ENCODE data around the gene NOS2. TPM values are rescaled to one million over a fixed set of nuclear protein-coding genes. Genes with fewer than 3 reads are reported as not detected.
"Not testable (repeated sequence)": the region's sequence is repeated elsewhere in the genome, so short reads cannot be mapped to it uniquely, and the experiment has no call there.

NOS2 gene
- total and polyA plus RNA-seq, 2 donors (not counting 1 experiment from before 2014, with no cell fraction given), result under 0.01 TPM; not detected in 1

GRCh38 chr17:27748360-27748825 lies 51.9 kb downstream of the NOS2 start:
- H2AFZ ChIP-seq (ENCODE audit: low read length), result no peak overlapping the region
- no peak for DNase-seq (ENCODE audit: low read depth in 2 of 2)
- no peak overlapping the region for H3K4me2 ChIP-seq (ENCODE audit: extremely low read depth, insufficient read depth, low read length)
- TF ChIP-seq CTCF (conservative IDR thresholded peaks at IDR 0.05 in 1 of 2, IDR thresholded peaks at IDR 0.05 in 1 of 2; ENCODE audit: low read depth in 1 of 2, low read length in 2 of 2) (no peak), EZH2 (IDR thresholded peaks at IDR 0.05; ENCODE audit: low read length, missing control alignments) (no peak)
- no peak overlapping the region for H3K27ac ChIP-seq (ENCODE audit: insufficient read depth, low read length)
- no peaks in the 10 kb centered on the region for H3K36me3 ChIP-seq (ENCODE audit: control insufficient read depth, insufficient read depth, low read length)
- no peak overlapping the region for H3K4me3 ChIP-seq (replicated peaks in 1 of 4; ENCODE audit: control extremely low read depth in 1 of 4, insufficient read depth in 1 of 4, low read depth in 3 of 4, low read length in 4 of 4)
- H4K20me1 ChIP-seq (ENCODE audit: control insufficient read depth, extremely low read depth, insufficient read depth, low read length), result no peaks in the 10 kb centered on the region
- no peaks in the 10 kb centered on the region for H3K79me2 ChIP-seq (ENCODE audit: control insufficient read depth, insufficient read depth, low read length)
- H3K4me1 ChIP-seq (ENCODE audit: control insufficient read depth, extremely low read depth, insufficient read depth, low read length), result no peaks in the 10 kb centered on the region
- H3K9ac ChIP-seq (ENCODE audit: insufficient read depth, low read length), result no peak overlapping the region
- no peaks in the 10 kb centered on the region for H3K9me3 ChIP-seq (ENCODE audit: control insufficient read depth, insufficient read depth, low read depth, low read length)
- H3K27me3 ChIP-seq (ENCODE audit: control insufficient read depth, insufficient read depth, low read length), result no peaks in the 10 kb centered on the region

DNA sequence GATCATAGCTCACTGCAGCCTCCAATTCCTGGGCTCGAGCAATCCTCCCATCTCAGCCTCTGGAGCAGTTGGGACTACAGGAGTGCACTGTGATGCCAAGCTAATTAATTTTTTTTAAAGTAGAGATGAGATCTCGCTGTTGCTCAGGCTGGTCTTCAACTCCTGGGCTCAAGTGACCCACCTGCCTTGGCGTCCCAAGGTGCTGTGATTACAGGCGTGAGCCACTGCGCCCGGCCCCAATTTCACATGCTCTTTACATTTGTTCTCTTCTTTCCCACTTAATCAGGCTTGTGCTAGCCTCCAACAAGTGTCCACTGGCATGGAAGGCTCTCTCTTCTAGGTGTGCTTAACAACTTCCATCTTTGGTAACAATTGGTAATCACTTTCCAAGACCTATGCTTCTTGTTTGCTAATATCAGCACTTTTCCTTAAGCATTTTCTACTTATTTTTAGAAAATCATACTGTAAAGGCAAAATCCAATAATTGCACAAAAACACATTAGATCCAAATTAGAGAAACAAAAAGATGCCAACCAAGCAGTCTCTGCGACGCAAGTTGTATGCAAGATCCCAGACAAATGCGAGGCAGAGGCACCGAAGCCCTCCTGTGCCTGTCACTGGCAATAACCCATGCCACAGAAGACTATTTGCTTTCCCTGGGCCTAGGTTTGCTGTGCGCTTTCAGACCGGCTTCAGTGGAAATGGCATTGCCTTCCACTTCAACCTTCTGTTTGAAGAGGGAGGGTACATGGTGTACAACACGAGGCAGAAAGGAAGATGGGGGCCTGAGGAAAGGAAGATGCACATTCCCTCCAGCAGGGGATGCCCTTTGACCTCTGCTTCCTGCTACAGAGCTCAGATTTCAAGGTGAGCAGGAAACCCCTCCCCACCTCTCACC lies 52.6 kb downstream of the NOS2 start:
- Histone ChIP-seq H3K9ac (ENCODE audit: insufficient read depth, low read length) (no peak overlapping the region), H3K4me3 (replicated peaks in 1 of 4; ENCODE audit: control extremely low read depth in 1 of 4, insufficient read depth in 1 of 4, low read depth in 3 of 4, low read length in 4 of 4) (no peak overlapping the region), H3K4me1 (ENCODE audit: control insufficient read depth, extremely low read depth, insufficient read depth, low read length) (no peaks in the 10 kb centered on the region), H4K20me1 (ENCODE audit: control insufficient read depth, extremely low read depth, insufficient read depth, low read length) (no peaks in the 10 kb centered on the region), H3K27ac (ENCODE audit: insufficient read depth, low read length) (no peak overlapping the region), H3K79me2 (ENCODE audit: control insufficient read depth, insufficient read depth, low read length) (no peaks in the 10 kb centered on the region), H3K4me2 (ENCODE audit: extremely low read depth, insufficient read depth, low read length) (no peak overlapping the region), H3K36me3 (ENCODE audit: control insufficient read depth, insufficient read depth, low read length) (no peaks in the 10 kb centered on the region), H3K9me3 (ENCODE audit: control insufficient read depth, insufficient read depth, low read depth, low read length) (no peaks in the 10 kb centered on the region), H2AFZ (ENCODE audit: low read length) (no peak overlapping the region), H3K27me3 (ENCODE audit: control insufficient read depth, insufficient read depth, low read length) (no peaks in the 10 kb centered on the region)
- DNase-seq (ENCODE audit: low read depth in 2 of 2), result no peak
- TF ChIP-seq EZH2 (IDR thresholded peaks at IDR 0.05; ENCODE audit: low read length, missing control alignments), result no peak
- peak; percentile 20 to 39 for TF ChIP-seq CTCF (conservative IDR thresholded peaks at IDR 0.05 in 1 of 2, IDR thresholded peaks at IDR 0.05 in 1 of 2; ENCODE audit: low read depth in 1 of 2, low read length in 2 of 2)

- no peaks in the 10 kb centered on the region for H3K9me3 ChIP-seq (ENCODE audit: control insufficient read depth, insufficient read depth, low read depth, low read length)
- H2AFZ ChIP-seq (ENCODE audit: low read length), result no peak overlapping the region
- H4K20me1 ChIP-seq (ENCODE audit: control insufficient read depth, extremely low read depth, insufficient read depth, low read length), result no peaks in the 10 kb centered on the region
- H3K4me2 ChIP-seq (ENCODE audit: extremely low read depth, insufficient read depth, low read length), result no peak overlapping the region
- H3K27me3 ChIP-seq (ENCODE audit: control insufficient read depth, insufficient read depth, low read length), result no peaks in the 10 kb centered on the region
- H3K79me2 ChIP-seq (ENCODE audit: control insufficient read depth, insufficient read depth, low read length), result no peaks in the 10 kb centered on the region
- no peak overlapping the region for H3K4me3 ChIP-seq (replicated peaks in 1 of 4; ENCODE audit: control extremely low read depth in 1 of 4, insufficient read depth in 1 of 4, low read depth in 3 of 4, low read length in 4 of 4)
- H3K27ac ChIP-seq (ENCODE audit: insufficient read depth, low read length), result no peak overlapping the region
- H3K9ac ChIP-seq (ENCODE audit: insufficient read depth, low read length), result no peak overlapping the region
- DNase-seq (ENCODE audit: low read depth in 2 of 2), result no peak
- no peaks in the 10 kb centered on the region for H3K36me3 ChIP-seq (ENCODE audit: control insufficient read depth, insufficient read depth, low read length)
- TF ChIP-seq CTCF (conservative IDR thresholded peaks at IDR 0.05 in 1 of 2, IDR thresholded peaks at IDR 0.05 in 1 of 2; ENCODE audit: low read depth in 1 of 2, low read length in 2 of 2) (no peak), EZH2 (IDR thresholded peaks at IDR 0.05; ENCODE audit: low read length, missing control alignments) (no peak)
- H3K4me1 ChIP-seq (ENCODE audit: control insufficient read depth, extremely low read depth, insufficient read depth, low read length), result no peaks in the 10 kb centered on the region
Measured at GRCh38 chr17:27746881-27747280, 53.4 kb downstream of the NOS2 start.

- not testable (repeated sequence) for H3K9me3 ChIP-seq (ENCODE audit: control insufficient read depth, insufficient read depth, low read depth, low read length); H3K79me2 ChIP-seq (ENCODE audit: control insufficient read depth, insufficient read depth, low read length); H2AFZ ChIP-seq (ENCODE audit: low read length); H3K9ac ChIP-seq (ENCODE audit: insufficient read depth, low read length); H3K36me3 ChIP-seq (ENCODE audit: control insufficient read depth, insufficient read depth, low read length); H3K27me3 ChIP-seq (ENCODE audit: control insufficient read depth, insufficient read depth, low read length); DNase-seq (ENCODE audit: low read depth in 2 of 2); H3K4me3 ChIP-seq (replicated peaks in 1 of 4; ENCODE audit: control extremely low read depth in 1 of 4, insufficient read depth in 1 of 4, low read depth in 3 of 4, low read length in 4 of 4); H3K4me2 ChIP-seq (ENCODE audit: extremely low read depth, insufficient read depth, low read length); H3K27ac ChIP-seq (ENCODE audit: insufficient read depth, low read length); H3K4me1 ChIP-seq (ENCODE audit: control insufficient read depth, extremely low read depth, insufficient read depth, low read length); H4K20me1 ChIP-seq (ENCODE audit: control insufficient read depth, extremely low read depth, insufficient read depth, low read length)
Measured at GRCh38 chr17:27746320-27746719, 54.0 kb downstream of the NOS2 start.
